ENCODE results near the gene GALNT16.

- TF ChIP-seq CTCF (IDR thresholded peaks at IDR 0.05) (no peak), POLR2A (IDR thresholded peaks at IDR 0.05) (no peak)
Observed at GRCh38 chr14:69400154-69400553, 140.2 kb downstream of the GALNT16 start.
